GM21619 (cell line): ENCODE data around the gene MOGAT1.
"Not testable (repeated sequence)": the region's sequence is repeated elsewhere in the genome, so short reads cannot be mapped to it uniquely, and the experiment has no call there.

Experiments used
- ATAC-seq: cut with Tn5 transposase; IDR thresholded peaks from one replicate; pipeline ENCODE4 v1.9.1; 2021; ENCODE audit not compliant: unreplicated experiment

Gene MOGAT1

GRCh38 chr2:222709191-222709891 is 37.9 kb downstream of the MOGAT1 start:
- ATAC-seq: peak; percentile 58

DNA sequence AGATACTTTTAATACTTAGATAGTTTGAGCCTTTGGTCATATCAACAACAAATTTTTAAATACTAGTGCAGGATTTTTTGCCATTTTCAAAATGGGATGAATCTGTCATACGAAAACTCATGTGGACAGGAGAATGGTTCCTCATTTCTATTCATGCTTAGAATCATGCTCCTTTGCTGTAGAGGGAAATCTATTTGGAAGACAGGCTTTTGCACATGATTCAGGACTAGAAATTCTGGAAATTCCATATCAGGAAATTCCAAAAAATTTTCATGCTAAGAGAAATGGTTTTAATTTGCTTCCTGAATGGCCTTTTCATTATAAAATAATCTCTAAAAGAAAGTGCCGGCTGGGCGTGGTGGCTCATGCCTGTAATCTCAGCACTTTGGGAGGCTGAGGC is 39.3 kb downstream of the MOGAT1 start:
- ATAC-seq: no peak

DNA sequence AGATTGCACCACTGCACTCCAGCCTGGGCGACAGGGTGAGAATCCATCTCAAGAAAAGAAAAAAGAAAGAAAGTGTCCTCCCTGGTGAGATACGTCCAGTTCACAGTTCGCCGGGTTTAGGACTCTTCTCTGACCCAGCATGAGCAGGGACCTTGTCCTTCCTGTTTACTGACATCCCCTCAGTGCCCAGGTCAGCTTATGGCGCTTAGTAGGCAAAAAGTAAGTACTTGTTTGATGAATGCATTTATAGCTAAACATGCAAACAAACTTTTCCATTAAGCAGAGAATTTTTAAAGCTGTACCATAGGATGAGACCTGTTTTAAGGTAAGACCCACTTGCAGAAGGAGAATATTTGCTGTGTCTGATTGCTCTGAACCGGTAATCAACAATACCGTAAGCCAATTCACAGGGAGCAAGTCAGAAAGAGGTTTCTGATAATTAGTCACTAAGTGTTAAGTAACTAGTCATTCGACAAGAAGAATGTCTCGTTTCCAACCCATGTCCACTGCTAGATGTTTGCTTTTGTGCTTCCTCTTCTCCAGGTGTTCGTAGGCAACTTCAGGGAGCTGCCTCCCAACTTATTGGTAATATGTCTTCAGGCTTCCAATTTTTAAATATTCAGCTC is 40.0 kb downstream of the MOGAT1 start:
- peak; percentile 41 for ATAC-seq

- ATAC-seq: no peak
Measured at GRCh38 chr2:222713002-222713401, 41.5 kb downstream of the MOGAT1 start.

DNA sequence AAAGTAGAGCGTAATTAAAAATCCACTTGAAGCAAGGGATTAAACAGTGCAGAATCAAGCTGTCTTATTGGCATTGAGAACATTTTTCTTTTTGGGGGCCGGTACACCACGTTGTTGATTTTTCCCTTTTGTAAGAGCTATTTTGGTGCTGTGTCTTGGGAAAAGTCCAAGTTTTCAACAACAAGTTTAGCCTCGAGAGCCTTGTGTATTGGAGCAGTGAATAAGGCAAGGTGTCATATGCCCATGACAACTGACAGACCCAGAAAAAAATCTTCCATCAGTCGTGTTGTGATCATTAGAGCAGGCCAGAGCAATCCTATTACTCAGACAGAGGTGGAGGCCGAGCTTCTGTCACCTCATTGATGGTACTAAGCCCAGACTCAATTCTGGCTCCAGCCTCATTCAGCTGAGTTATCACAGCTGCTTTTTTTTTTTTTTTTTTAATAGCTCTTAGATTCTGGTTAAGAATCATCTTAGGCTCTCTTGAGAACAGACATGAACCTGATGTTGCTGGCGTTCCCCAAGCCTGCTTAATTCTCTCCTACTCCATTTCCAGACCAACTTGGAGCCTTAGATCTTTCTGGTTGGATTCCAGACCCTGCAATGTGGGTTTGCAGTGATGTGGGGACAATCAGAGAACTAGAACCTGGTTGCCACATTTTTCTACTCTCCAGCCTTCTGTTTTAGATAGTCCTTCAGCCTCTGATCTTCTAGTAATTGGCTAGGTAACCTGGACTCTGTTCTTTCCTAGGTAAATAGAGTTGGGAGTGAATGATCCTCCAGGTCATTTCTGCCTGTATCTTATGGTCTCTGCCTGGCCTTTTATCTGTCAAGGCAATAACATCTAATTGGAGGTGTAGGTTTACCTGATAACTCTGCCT is 43.1 kb downstream of the MOGAT1 start:
- ATAC-seq: no peak

DNA sequence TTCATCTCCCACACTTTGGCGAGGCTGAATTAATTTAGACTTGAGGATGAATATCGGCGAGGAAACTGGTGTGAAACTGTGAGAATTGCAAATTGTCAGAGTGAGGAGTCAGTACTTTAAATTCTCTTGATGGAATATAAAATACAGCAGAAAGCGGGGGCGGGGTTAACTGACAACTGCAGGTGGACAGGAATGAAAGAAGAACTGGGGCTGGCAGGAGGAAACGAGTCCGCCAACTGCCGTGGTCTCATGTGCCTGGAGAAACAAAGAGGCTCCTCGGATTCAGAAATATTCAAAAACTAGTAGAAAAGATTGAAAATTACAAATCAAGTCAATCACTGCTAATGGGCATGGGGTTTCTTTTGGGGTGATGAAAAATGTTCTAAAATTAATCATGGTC is 44.3 kb downstream of the MOGAT1 start:
- ATAC-seq: no peak

DNA sequence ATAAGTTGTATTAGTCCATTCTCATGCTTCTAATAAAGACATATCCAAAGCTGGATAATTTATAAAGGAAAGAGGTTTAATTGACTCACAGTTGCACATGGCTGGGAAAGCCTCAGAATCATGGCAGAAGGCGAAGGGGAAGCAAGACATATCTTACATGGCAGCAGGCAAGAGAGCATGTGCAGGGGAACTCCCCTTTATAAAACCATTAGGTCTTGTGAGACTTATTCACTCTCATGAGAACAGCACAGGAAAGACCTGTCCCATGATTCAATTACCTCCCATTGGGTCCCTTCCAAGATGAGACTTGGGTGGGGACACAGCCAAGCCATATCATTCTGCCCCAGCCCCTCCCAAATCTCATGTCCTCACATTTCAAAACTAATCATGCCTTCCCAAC is 48.3 kb downstream of the MOGAT1 start:
- not testable (repeated sequence) for ATAC-seq

- ATAC-seq: not testable (repeated sequence)
Measured at GRCh38 chr2:222721597-222721996, 50.1 kb downstream of the MOGAT1 start.

DNA sequence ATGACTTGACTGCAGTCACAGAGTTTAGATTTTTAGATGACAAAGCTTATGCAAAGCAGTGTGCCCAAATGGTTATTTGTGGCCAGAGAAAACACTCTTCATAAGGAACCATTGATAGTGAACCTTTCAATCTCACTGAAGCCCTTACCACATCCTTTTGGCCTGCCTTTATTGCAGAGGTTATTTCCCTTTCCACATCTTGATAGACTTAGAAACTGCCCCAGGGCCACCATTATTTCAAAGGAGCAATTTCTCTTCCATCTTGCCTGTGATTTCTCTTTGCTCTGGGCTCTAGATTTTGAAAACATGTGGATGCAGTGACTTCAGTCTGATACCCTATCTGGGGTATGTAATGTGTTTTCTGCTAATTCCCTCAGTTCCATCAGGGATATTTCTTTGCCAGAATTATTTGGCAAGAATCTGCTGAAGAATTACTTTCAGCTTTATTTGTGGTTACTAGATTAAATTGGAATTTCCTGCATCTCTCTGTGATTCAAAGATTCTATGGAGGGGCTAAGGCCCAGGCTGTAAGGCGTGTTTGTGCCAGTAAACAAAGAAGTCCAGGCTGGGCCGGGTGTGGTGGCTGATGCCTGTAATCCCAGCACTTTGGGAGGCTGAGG is 51.0 kb downstream of the MOGAT1 start:
- ATAC-seq: peak; percentile 100

GRCh38 chr2:222724208-222724607 is 52.8 kb downstream of the MOGAT1 start:
- no peak for ATAC-seq

DNA sequence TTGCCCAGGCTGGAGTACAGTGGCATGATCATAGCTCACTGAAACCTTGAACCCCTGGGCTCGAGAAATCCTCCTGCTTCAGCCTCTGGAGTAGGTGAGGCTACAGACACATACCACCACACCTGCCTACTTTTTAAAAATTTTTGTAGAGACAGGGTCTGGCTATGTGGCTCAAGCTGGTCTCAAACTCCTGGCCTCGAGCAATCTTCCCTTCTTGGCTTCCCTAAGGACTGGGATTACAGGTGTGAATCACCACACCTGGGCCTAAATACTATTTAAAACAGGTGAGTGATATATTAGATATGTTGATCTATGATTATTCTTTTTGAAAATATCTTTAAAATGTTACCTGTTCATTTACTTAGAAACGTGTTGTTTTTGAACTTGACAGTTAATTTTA is 57.2 kb downstream of the MOGAT1 start:
- ATAC-seq: no peak

DNA sequence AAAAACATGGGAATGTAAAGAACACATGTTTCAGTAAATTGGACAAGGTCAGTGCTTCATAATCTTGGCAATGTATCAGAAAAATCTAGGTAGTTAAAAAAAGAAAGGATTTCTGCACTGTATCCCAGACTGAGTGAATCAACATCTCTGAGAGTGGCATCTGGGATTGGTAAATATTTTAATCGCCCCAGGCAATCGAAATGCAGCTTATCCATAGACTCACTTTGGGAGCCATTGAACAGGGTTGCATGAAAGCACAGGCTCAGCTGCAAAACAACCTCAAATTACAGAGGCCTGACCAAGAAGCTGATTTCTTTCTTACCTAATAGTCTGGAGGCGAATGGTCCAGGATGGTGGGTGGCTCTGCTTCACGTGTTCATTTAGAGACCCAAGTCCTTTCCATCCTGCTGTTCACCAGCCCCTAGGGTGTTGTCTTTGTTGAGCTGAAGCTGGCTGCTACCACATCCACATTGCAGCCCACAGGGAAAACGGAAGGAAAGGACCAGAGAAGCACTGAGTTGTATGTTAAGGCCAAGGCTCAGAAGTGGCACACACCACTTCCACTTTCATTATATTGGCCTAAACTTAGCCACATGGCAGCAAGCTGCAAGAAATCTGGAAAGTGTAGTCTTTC is 59.0 kb downstream of the MOGAT1 start:
- ATAC-seq: peak; percentile 59

GRCh38 chr2:222731201-222731621 is 59.8 kb downstream of the MOGAT1 start:
- ATAC-seq: no peak

DNA sequence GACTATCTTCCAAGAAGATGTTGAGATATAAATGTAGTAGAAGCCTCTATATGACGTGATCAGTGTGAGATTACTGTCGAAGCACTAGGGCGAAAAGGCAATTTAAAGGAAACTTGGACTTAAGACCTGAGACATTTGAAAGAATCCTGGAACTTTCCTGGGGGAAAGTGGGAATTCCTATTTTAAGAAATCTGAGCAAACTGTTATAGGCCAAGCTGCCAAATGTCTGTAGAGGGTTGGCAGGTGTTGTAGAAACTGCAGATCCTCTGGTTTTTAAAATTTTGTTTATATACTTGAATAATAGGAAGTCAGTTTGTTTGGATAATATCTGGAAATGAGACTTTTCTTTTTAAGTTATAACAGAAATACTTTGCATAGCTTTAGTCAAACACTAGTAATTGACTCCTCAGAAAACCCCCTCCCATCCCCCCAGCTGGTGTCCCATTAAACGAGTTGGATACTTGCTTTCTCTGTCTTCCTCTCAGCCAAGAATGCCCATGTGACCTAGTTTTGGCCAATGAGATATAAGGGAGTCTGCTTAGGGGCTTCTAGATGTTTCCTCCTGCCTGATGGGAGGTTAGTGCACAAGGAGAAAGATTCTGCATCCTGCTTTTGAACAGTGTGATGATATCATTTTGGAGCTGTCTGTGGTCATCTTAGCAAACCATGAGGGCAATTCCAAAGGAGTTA is 61.2 kb downstream of the MOGAT1 start:
- no peak for ATAC-seq

- ATAC-seq: no peak
Measured at GRCh38 chr2:222733470-222733845, 62.0 kb downstream of the MOGAT1 start.

DNA sequence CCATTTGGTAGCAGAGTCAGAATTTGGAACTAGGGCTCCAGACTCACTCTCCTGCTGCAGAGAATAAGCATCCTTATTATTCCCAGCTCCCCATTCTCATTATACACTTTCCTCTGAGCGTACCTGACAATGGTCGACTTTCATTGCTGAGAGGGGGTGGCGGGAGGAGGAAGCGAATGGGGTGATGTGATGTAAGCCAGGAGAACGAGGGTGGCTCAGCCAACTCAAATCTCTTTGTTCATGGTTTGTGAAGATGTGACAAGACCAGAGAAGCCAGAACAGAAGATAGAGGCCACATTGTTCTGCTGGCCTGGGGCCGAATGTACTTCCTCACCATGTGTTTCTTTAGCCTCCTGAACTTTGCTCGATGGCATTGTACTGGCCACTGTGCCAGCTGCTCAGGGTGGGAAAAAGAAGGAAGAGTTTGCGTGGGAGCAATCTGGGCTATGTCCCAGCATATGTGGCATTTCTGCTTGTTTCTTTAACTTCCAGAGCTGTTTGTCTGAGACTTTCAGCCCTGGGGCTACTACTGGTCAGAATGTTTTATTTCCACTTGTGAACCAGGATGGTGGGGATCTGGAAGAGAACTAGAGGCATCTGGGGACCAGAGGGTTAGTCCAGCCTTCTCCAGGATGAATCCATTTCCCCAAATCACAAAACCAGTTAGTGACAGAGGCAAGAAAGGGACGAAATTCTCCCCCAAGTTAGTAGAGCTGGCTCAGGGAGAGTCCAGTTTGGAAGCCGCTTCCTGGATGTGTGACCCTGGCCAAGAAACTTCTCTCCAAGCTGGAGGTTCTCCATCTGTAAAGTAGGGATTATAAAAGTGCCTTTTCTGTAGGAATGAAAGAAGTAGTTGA is 62.6 kb downstream of the MOGAT1 start:
- ATAC-seq: no peak

DNA sequence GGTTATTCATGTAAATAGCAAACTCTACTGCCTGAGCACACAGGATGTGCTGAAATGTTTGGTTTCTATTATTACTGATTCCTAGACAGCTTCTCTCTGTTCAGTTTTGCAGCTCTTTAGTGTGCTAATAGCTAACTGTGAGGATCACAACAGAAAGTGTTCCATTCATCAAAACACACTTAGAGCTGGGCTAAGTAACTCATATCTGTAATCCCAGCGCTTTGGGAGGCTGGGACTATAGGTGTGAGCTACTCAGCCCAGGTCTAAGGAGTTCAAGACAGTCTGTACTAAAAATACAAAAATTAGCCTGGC is 63.2 kb downstream of the MOGAT1 start:
- peak; percentile 83 for ATAC-seq

DNA sequence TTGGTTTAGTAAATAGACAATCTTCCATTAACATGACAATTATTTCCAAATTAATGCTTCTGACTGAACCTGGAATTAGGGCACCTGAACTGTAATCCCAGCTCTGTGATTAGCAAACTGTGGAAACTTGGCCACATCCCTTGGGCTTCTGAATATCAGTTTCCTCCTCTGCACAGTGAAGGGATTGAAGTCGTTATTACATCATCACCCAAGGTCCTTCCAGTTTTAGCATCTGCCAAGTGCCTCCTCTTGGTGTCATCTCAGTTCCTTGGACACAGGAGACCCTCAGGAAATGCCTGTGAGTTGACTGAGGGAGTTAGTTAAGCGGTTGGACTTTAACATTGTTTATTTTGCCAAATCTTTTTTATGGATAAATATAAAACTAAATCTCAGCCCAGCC is 64.8 kb downstream of the MOGAT1 start:
- ATAC-seq: no peak

DNA sequence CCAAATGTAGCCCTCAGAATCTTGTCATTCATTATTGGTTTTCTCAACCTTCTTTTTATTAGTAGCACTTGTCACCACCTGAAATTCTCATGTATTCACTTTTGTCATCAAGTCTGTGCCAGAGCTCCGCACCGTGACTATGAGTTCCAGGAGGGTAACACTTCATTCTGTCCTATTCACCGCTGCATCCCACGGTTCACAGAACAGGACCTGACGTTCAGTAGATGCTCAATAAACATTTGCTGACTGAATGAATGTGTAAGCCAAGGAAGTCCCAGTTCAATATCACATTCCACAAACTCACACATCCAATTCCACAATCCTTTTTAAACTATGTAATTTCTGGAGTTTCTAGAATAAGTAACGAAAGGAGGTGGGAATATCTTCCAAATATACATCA is 65.5 kb downstream of the MOGAT1 start:
- no peak for ATAC-seq

GRCh38 chr2:222738312-222738711 is 66.9 kb downstream of the MOGAT1 start:
- no peak for ATAC-seq
